BLaER1 (cell line): ENCODE results near the gene ALDH5A1.

Experiments used
- H3K27ac ChIP-seq: shearing (Covaris generic); formaldehyde crosslinking; 2 replicates; pipeline ENCODE4 v1.8.1; 2022
- H3K27me3 ChIP-seq: shearing (Covaris generic); formaldehyde crosslinking; 2 replicates; pipeline ENCODE4 v1.8.1; 2022
- H3K36me3 ChIP-seq: shearing (Covaris generic); formaldehyde crosslinking; 2 replicates; pipeline ENCODE4 v1.8.1; 2022
- H3K4me1 ChIP-seq: shearing (Covaris generic); formaldehyde crosslinking; 2 replicates; pipeline ENCODE4 v1.8.1; 2022
- H3K4me2 ChIP-seq: shearing (Covaris generic); formaldehyde crosslinking; 2 replicates; pipeline ENCODE4 v1.8.1; 2022
- H3K4me3 ChIP-seq: shearing (Covaris generic); formaldehyde crosslinking; 2 replicates; pipeline ENCODE4 v1.8.1; 2022
- H3K9ac ChIP-seq: shearing (Covaris generic); formaldehyde crosslinking; 2 replicates; pipeline ENCODE4 v1.8.1; 2022
- H3K9me3 ChIP-seq: shearing (Covaris generic); formaldehyde crosslinking; 2 replicates; pipeline ENCODE4 v1.8.1; 2022
- H4K20me1 ChIP-seq: shearing (Covaris generic); formaldehyde crosslinking; 2 replicates; pipeline ENCODE4 v1.8.1; 2022
- Cebpa-rat ChIP-seq: shearing (Covaris generic); IDR thresholded peaks from 2 replicates; pipeline ENCODE4 v1.8.1; 2022

Gene ALDH5A1

DNA sequence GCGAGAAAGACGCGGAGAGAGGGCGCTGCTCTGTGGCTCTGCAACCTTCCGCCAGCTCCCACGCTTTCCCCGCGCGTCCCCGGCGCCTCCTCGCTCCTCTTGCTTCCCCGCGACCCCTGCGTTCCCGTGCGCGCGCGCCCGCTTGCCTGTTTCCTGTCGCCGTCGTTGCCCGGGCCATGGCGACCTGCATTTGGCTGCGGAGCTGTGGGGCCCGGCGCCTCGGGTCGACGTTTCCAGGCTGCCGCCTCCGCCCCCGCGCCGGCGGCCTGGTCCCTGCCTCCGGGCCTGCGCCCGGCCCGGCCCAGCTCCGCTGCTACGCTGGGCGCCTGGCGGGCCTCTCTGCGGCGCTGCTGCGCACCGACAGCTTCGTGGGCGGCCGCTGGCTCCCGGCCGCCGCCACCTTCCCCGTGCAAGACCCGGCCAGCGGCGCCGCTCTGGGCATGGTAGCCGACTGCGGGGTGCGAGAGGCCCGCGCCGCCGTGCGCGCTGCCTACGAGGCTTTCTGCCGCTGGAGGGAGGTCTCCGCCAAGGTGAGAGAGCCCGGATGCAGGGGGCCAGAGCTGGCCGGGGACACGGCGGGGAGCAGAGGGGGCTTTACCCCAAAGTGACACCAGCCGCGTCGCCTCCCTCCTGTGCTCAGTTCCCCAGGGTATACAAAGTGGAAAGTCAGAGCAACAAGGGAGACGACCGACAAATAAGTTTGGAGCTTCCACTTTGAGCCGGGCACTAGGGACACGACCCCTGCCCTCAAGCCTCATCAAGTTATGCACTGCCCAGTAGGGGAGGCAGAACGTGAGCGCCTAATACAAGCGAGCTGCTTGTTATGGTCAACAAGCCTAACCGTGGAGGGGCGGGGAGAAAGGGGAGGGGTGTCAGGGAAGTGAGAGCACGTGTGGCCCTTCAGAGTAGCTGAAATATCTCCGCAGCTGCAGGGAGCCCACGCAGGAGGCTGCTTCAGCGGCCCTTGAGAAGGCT lies at the start of gene ALDH5A1:
ALDH5A1 (plus strand) TSS at position 149 of the 975 bp plus-strand sequence; CDS start at position 177, 28 bp downstream.
- H3K4me1 ChIP-seq = peaks cover 18% of the 10 kb centered on the region
- peaks cover 12% of the 10 kb centered on the region for H3K9me3 ChIP-seq
- peak within 1 kb of the TSS; percentile 83 for H3K9ac ChIP-seq
- peak within 1 kb of the TSS; percentile 88 for H3K4me2 ChIP-seq
- H3K27me3 ChIP-seq = no peaks in the 10 kb centered on the region
- H3K27ac ChIP-seq = peak within 1 kb of the TSS; percentile 86
- no peaks in the 10 kb centered on the region for H4K20me1 ChIP-seq
- peaks cover 21% of the 10 kb centered on the region for H3K36me3 ChIP-seq
- H3K4me3 ChIP-seq = peak within 1 kb of the TSS; percentile 78
- TF ChIP-seq Cebpa-rat = no peak

DNA sequence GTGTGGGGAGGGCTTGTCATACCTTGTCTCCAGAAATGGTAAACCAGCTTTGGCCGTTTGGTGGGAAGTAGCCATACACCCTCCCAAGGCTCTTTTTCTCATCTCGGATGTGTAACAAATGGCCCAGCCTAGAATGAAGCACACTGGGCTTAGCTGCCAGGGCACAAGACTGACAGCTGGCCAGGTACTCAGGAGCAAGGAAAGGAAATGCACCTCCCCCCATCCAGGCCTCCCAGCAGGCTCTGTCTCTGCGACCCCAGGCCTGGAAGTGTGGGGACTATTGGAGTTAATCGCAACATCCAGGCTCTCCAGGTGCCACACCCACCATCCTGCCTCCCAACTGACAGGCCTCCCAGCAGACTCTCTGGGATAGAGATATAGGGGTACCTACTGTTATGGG lies 49.1 kb upstream of the ALDH5A1 start:
- no peak for TF ChIP-seq Cebpa-rat
- H3K4me3 ChIP-seq = no peak overlapping the region
- no peaks in the 10 kb centered on the region for H3K9me3 ChIP-seq
- no peaks in the 10 kb centered on the region for H3K4me1 ChIP-seq
- no peaks in the 10 kb centered on the region for H4K20me1 ChIP-seq
- no peak overlapping the region for H3K27ac ChIP-seq
- H3K36me3 ChIP-seq = no peaks in the 10 kb centered on the region
- no peaks in the 10 kb centered on the region for H3K27me3 ChIP-seq
- no peak overlapping the region for H3K4me2 ChIP-seq
- H3K9ac ChIP-seq = no peak overlapping the region

DNA sequence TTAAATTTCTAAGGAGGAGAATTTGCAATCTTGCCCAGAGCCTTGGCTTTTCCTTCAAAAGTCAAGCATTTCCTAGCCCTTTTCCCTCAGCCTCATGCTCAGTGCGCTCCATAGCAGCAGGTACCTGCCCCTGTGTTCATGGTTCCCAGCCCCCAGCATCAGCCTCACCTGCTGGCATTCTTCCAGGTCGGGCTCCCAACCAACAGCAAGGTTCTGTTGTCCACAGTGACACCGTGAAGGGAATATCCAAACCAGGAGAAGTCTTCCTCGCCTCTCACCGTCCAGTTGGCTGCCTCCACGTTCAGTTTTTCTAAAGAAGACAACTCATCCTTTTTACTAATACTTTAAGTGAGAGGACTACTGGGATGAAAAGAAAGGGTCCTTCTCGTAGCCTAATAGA lies 48.1 kb upstream of the ALDH5A1 start:
- Histone ChIP-seq H3K27me3 (no peaks in the 10 kb centered on the region), H3K4me2 (no peak overlapping the region), H3K9ac (no peak overlapping the region), H3K36me3 (no peaks in the 10 kb centered on the region), H3K27ac (no peak overlapping the region), H4K20me1 (no peaks in the 10 kb centered on the region), H3K9me3 (no peaks in the 10 kb centered on the region), H3K4me1 (no peaks in the 10 kb centered on the region), H3K4me3 (no peak overlapping the region)
- no peak for TF ChIP-seq Cebpa-rat

DNA sequence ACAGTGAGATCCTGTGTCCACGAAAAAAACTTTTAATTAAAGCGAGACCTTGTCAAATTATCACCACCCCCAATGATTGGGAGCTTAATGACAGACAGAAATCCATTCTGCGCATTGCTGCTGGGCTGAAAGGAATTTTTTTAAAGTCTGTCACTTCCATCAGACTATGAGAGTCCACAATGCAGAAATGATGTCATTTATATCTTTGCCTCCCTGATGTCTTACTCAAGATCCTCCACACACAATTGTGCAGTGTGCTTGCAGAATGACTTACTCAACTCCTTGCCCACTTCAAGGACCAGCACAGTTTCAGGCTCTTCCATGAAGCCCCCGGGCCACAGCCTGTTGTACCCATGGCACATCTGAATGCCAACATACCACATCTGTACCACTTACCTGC lies 46.4 kb upstream of the ALDH5A1 start:
- TF ChIP-seq Cebpa-rat = no peak
- no peak overlapping the region for H3K27ac ChIP-seq
- no peaks in the 10 kb centered on the region for H4K20me1 ChIP-seq
- H3K4me1 ChIP-seq = peaks cover 5% of the 10 kb centered on the region; the same call in 1 of the 2 replicates
- no peaks in the 10 kb centered on the region for H3K9me3 ChIP-seq
- H3K9ac ChIP-seq = no peak overlapping the region
- H3K4me3 ChIP-seq = no peak overlapping the region
- H3K27me3 ChIP-seq = no peaks in the 10 kb centered on the region
- H3K4me2 ChIP-seq = no peak overlapping the region
- no peaks in the 10 kb centered on the region for H3K36me3 ChIP-seq

DNA sequence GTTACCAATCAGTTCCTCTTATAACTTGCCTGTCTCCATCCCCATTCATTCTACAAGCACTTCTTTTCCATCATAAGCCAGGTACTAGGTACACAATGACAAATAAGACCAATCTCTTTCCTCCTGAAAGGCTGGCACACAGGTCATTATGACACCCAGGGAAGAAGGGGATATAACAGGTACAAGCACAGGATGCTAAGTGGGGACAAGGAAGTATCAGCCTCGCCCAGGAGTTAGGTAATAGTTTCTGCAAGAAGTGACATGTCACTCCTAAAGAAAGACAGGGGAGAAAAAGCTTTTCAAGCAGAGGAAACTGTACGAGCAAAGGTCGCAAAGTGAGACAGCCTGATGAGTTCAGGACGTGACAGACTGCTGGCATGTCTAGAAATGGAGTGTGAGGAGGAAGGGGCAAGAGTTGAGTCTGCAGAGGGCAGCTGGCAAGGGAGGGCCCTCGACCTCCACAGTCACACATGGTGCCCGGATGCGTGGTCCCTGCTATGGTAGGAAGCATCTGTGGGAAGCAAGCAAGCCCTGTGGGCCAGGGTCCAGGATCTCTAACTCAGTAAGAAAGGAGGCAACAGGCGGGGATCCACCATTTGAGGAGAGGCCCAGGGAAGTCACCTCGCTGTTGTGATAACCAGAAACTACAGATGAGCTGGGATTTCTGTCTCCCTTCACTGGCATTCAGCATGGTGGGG lies 45.8 kb upstream of the ALDH5A1 start:
- Histone ChIP-seq H3K4me2 (no peak overlapping the region), H3K36me3 (no peaks in the 10 kb centered on the region), H4K20me1 (no peaks in the 10 kb centered on the region), H3K27me3 (no peaks in the 10 kb centered on the region), H3K4me1 (peaks cover 5% of the 10 kb centered on the region; the same call in 1 of the 2 replicates), H3K9me3 (no peaks in the 10 kb centered on the region), H3K4me3 (no peak overlapping the region), H3K9ac (no peak overlapping the region), H3K27ac (no peak overlapping the region)
- no peak for TF ChIP-seq Cebpa-rat

DNA sequence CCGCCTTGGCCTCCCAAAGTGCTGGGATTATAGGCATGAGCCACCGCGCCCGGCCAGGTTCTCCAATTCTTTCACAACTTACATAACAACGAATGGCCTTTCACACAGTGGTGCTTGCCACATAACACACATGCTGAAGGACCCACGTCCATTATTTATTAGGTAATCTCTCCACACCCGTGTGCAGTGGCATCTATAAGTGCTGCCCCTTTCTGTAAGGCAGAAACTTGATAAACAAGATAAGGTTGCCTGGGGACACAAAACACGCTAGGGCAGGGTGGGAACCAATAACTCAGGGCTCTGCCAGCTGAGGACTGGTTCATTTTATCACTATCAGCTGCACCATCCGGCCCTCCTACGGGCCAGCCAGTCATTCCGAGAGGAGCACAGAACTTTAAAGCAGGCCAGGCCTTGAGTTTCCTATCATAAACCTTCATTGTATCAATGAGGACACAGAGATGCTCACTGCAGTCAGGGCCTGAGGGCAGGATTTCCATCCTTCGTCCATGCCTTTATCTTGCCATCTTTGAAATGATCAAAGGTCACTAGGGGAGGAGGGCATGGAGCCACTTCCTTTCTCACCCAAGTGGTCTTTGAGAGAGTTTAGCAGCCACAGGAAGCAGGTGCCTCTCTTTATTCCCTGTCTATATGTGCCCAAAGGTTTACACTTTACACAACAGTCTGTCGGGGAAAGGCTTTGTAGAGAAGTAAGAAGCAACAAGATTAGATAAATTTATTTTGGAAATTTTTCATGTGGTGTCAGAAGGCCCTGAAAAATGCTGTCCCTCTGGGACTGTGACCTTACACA lies 43.0 kb upstream of the ALDH5A1 start:
- H3K9ac ChIP-seq = no peak overlapping the region
- H3K4me1 ChIP-seq = peaks cover 5% of the 10 kb centered on the region; the same call in 1 of the 2 replicates
- no peak overlapping the region for H3K4me3 ChIP-seq
- no peaks in the 10 kb centered on the region for H3K27me3 ChIP-seq
- no peaks in the 10 kb centered on the region for H3K9me3 ChIP-seq
- H3K27ac ChIP-seq = no peak overlapping the region
- no peaks in the 10 kb centered on the region for H4K20me1 ChIP-seq
- no peak for TF ChIP-seq Cebpa-rat
- H3K36me3 ChIP-seq = no peaks in the 10 kb centered on the region
- no peak overlapping the region for H3K4me2 ChIP-seq

DNA sequence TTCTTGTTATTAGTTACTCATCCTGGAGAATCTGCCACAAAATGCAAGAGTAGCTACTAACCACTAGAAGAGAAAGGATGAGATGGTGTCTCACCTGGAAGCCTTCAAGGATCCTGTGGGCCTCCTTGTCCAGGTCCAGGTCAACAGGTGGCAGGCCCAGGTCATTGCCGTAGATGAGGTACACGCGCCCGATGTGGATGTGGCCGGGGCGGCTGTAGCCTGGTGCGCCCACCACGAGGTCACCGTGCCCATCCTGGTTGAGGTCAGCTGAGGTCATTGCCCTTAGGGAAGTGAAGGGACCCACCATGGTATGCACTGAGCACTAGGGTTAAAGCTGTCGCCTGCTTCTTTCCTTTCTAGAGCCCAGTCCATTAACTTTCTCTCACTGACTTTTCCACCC lies 40.8 kb upstream of the ALDH5A1 start:
- Histone ChIP-seq H3K4me3 (no peak overlapping the region), H3K27ac (no peak overlapping the region), H3K4me2 (no peak overlapping the region), H3K4me1 (peaks cover 5% of the 10 kb centered on the region; the same call in 1 of the 2 replicates), H3K9ac (no peak overlapping the region), H3K27me3 (no peaks in the 10 kb centered on the region), H4K20me1 (no peaks in the 10 kb centered on the region), H3K9me3 (no peaks in the 10 kb centered on the region), H3K36me3 (no peaks in the 10 kb centered on the region)
- TF ChIP-seq Cebpa-rat = no peak

DNA sequence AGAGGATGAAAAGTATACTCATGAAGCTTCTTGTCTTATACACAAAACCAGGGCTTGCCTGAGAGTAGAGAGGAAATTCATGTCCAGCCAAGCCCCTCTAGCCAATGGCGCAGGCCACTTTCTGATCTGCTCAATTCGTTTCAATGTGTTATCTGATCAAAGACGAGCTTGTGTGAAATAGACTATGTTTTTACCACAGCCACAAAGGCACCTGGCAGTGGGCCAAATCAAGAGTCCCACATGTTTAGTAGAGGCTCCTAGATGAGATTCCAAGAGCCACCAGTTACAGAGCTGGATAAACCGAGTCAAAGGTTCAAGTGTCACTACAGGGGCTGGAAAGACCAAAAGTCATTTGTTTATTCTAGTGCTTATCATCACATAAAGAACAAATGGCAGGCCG lies 40.3 kb upstream of the ALDH5A1 start:
- Histone ChIP-seq H3K4me1 (peaks cover 5% of the 10 kb centered on the region; the same call in 1 of the 2 replicates), H3K9me3 (no peaks in the 10 kb centered on the region), H3K36me3 (no peaks in the 10 kb centered on the region), H3K4me2 (no peak overlapping the region), H3K4me3 (no peak overlapping the region), H3K27ac (no peak overlapping the region), H4K20me1 (no peaks in the 10 kb centered on the region), H3K9ac (no peak overlapping the region), H3K27me3 (no peaks in the 10 kb centered on the region)
- TF ChIP-seq Cebpa-rat = no peak

DNA sequence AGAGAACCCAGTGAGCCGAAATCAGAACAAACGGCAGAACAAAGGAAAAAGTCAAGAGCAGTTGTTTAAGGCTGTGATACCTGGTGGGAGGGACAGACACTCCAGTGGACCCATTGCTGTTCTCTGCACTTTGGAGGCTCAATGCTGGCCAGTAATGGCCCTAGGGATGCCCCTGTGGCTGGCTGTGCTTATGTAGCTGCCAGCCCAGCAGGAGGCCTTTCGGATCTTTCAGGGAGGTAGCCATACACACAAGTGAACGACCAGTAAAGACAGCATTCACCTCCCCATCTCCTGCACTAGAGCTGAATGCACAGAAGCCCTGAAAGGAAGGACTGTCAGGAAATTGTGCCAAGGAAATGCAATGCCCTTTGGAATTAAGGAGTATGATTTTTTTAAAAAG lies 39.7 kb upstream of the ALDH5A1 start:
- H3K4me1 ChIP-seq = peaks cover 5% of the 10 kb centered on the region; the same call in 1 of the 2 replicates
- H4K20me1 ChIP-seq = no peaks in the 10 kb centered on the region
- H3K36me3 ChIP-seq = no peaks in the 10 kb centered on the region
- no peak for TF ChIP-seq Cebpa-rat
- no peak overlapping the region for H3K4me2 ChIP-seq
- H3K27me3 ChIP-seq = no peaks in the 10 kb centered on the region
- no peak overlapping the region for H3K9ac ChIP-seq
- H3K4me3 ChIP-seq = no peak overlapping the region
- H3K9me3 ChIP-seq = no peaks in the 10 kb centered on the region
- no peak overlapping the region for H3K27ac ChIP-seq
